Progenitor cell of endocrine pancreas (in vitro differentiated cells): ENCODE results near the gene DNM2. TPM values are rescaled to one million over a fixed set of nuclear protein-coding genes. Genes with fewer than 3 reads are reported as not detected.

ENCODE experiments used
- DNase-seq: peaks from one replicate; pipeline ENCODE4 v3.0.0; 2021; ENCODE audit warnings: low spot score; ENCODE audit not compliant: unreplicated experiment
- H3K27ac Mint-ChIP-seq: 2 replicates; pipeline ENCODE4 v1.8.0; 2021; ENCODE audit warnings: mild to moderate bottlenecking, moderate library complexity, mixed read lengths
- H3K27me3 Mint-ChIP-seq: 2 replicates; pipeline ENCODE4 v1.8.0; 2021; ENCODE audit warnings: mixed read lengths
- H3K36me3 Mint-ChIP-seq: 2 replicates; pipeline ENCODE4 v1.8.0; 2022; ENCODE audit warnings: mixed read lengths; ENCODE audit not compliant: insufficient read depth
- H3K4me1 Mint-ChIP-seq: 2 replicates; pipeline ENCODE4 v1.8.0; 2021; ENCODE audit warnings: low read depth, mixed read lengths
- H3K4me3 Mint-ChIP-seq: 2 replicates; pipeline ENCODE4 v1.8.0; 2021; ENCODE audit warnings: low read depth, mild to moderate bottlenecking, moderate library complexity, mixed read lengths
- H3K9me3 Mint-ChIP-seq: 2 replicates; pipeline ENCODE4 v1.8.0; 2021; ENCODE audit warnings: low read depth, mixed read lengths
- total RNA-seq: library from RNA; stranded (reverse); gene quantifications from 2 replicates; pipeline ENCODE4 v1.2.1, GENCODE V29; 2021
- TF ChIP-seq, protein P1 (sequence below): fragments of 200-600 bp; sonication (generic); IDR thresholded peaks from one replicate; pipeline ENCODE4 v1.5.0; 2021; ENCODE audit warnings: antibody characterized with exemption, mild to moderate bottlenecking; ENCODE audit not compliant: unreplicated experiment

The DNM2 gene
- total RNA-seq, 1 donor from 2014 or later = 124 TPM

DNA sequence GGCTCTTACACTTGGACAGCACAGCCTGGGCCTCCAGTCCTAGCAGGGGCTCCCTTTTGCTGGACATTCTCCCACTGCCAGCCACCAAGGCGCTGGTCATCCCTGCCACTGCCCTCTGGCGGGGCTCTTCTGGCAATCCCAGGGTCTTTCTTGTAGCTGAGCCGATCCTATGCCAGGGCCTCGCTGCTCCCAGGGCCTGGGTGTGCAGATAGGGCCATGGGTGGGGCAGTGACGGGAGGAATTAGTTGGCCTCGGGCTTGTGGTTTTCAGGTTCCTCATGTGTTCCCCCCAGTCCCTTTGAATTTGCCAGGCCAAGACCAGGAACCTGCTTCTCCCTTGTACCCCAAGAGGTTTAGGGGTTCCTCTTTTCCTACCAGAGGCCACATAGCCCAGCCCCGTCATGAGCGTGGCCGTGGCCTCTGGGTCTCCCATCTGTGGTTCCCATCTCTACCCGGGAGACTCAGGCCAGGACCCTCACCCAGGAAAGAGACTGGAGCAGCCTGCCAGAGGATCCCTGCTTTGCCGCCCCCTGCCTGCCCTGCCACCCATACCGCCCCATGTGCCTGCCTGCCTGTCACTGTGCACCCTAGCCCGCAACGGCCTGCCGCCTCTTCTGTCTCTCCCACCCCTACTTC lies 91.9 kb downstream of the DNM2 start:
- Mint-ChIP-seq H3K27me3 (no peaks in the 10 kb centered on the region), H3K27ac (no peak overlapping the region), H3K9me3 (peaks cover 1% of the 10 kb centered on the region), H3K4me1 (no peaks in the 10 kb centered on the region), H3K36me3 (peaks cover 22% of the 10 kb centered on the region), H3K4me3 (no peak overlapping the region)
- DNase-seq = no peak
- TF ChIP-seq, protein P1, sequence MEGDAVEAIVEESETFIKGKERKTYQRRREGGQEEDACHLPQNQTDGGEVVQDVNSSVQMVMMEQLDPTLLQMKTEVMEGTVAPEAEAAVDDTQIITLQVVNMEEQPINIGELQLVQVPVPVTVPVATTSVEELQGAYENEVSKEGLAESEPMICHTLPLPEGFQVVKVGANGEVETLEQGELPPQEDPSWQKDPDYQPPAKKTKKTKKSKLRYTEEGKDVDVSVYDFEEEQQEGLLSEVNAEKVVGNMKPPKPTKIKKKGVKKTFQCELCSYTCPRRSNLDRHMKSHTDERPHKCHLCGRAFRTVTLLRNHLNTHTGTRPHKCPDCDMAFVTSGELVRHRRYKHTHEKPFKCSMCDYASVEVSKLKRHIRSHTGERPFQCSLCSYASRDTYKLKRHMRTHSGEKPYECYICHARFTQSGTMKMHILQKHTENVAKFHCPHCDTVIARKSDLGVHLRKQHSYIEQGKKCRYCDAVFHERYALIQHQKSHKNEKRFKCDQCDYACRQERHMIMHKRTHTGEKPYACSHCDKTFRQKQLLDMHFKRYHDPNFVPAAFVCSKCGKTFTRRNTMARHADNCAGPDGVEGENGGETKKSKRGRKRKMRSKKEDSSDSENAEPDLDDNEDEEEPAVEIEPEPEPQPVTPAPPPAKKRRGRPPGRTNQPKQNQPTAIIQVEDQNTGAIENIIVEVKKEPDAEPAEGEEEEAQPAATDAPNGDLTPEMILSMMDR = no peak

DNA sequence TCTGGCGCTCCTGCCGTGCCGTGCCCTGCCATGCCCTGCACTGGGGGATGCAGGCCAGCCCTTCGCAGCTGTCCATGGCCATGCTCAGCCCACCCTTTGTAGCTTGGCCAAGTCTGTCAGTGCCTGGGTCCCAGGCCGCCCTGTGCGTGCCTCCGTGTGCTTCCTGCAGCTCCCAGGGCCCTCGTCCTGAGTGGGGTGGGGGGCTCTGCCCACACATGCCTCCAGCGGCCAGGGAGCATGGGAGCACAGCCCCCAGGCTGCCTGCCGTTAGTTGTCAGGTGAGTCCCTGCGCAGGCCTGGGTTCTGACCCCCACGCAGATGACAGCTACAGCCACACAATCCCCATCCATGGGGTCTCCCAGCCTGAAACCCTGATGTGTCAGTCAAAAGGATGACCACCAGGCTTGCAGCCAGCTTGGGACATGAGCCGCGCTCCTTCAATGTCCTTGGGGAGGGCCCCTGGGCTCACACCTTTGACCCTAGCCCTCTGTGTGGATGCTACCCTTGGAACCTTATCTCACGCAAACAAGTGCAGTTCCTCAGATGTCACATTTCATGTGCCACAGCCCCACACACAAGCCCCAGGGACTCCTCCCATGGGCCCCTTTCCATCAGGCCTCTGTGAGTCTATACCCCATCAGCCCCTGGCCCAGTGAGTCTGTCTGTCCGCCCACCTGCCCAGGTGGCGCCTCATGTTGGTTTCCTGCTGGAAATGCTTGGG lies 93.7 kb downstream of the DNM2 start:
- no peak overlapping the region for H3K27ac Mint-ChIP-seq
- DNase-seq = no peak
- no peaks in the 10 kb centered on the region for H3K27me3 Mint-ChIP-seq
- H3K9me3 Mint-ChIP-seq = no peaks in the 10 kb centered on the region
- no peaks in the 10 kb centered on the region for H3K4me1 Mint-ChIP-seq
- TF ChIP-seq, protein P1 = no peak
- H3K36me3 Mint-ChIP-seq = peaks cover 14% of the 10 kb centered on the region
- no peak overlapping the region for H3K4me3 Mint-ChIP-seq

DNA sequence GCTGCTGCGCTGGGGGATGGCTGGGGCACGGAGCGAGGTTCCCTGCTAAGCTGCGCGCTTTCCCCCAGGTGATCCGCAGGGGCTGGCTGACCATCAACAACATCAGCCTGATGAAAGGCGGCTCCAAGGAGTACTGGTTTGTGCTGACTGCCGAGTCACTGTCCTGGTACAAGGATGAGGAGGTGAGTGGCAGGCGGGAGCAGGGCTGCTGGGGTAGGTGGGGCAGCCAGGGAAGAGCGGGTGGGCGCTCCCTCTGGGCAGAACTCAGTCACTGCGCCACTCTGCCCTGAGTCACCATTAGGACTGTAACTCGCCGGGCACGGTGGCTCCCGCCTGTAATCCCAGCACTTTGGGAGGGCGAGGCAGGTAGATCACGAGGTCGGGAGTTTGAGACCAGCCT lies 94.3 kb downstream of the DNM2 start:
- Mint-ChIP-seq H3K36me3 (peaks cover 14% of the 10 kb centered on the region), H3K27ac (no peak overlapping the region), H3K9me3 (no peaks in the 10 kb centered on the region), H3K4me3 (no peak overlapping the region), H3K27me3 (no peaks in the 10 kb centered on the region), H3K4me1 (no peaks in the 10 kb centered on the region)
- DNase-seq = no peak
- TF ChIP-seq, protein P1 = no peak

DNA sequence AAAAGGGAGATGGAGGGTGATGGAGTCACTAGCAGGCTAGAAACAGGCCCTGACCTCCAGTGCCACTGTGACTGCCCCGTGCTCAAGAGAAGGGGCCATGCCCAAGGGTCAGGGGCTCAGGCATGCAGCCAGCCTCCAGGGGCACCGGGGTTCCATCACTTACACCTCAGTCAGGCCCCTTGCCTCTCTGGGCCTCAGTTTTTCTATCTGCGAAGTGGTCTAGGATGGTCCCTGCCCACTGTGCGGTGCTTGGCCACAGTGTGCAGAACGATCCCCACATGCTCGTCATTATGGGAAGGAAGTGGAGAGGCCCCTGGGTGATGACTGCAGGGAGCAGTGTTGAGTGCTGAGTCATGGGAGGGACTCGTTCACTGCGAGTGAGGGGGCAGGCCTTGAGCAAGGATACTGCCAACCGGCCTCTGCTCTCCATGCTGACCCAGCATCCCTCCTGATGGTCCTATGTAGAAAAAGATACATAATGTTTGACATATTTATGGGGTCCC lies 95.1 kb downstream of the DNM2 start:
- Mint-ChIP-seq H3K4me3 (no peak overlapping the region), H3K9me3 (no peaks in the 10 kb centered on the region), H3K36me3 (peaks cover 14% of the 10 kb centered on the region), H3K27me3 (no peaks in the 10 kb centered on the region), H3K4me1 (no peaks in the 10 kb centered on the region), H3K27ac (no peak overlapping the region)
- DNase-seq = no peak
- TF ChIP-seq, protein P1 = no peak

- Mint-ChIP-seq H3K4me1 (no peaks in the 10 kb centered on the region), H3K4me3 (no peak overlapping the region), H3K27ac (no peak overlapping the region), H3K9me3 (no peaks in the 10 kb centered on the region), H3K36me3 (peaks cover 4% of the 10 kb centered on the region), H3K27me3 (no peaks in the 10 kb centered on the region)
- DNase-seq = no peak
- TF ChIP-seq, protein P1 = no peak
These were observed 97.2 kb downstream of the DNM2 start for GRCh38 chr19:10815007-10815536.
